Measurements from ENCODE around the gene GALNT12. TPM values are rescaled to one million over a fixed set of nuclear protein-coding genes. Genes with fewer than 3 reads are reported as not detected.

Gene GALNT12
- total RNA-seq, 1 donor from 2014 or later = 1.7 TPM

GRCh38 chr9:98850851-98851729 lies 43.6 kb downstream of the GALNT12 start:
- Mint-ChIP-seq H3K27ac (ENCODE audit: unreplicated experiment) (no peak overlapping the region), H3K27me3 (ENCODE audit: low read depth, unreplicated experiment) (peaks cover 2% of the 10 kb centered on the region)
- FAIRE-seq = no peak

GRCh38 chr9:98851730-98852459 lies 44.4 kb downstream of the GALNT12 start:
- Mint-ChIP-seq H3K4me1 (ENCODE audit: low read depth, unreplicated experiment) (peaks cover 2% of the 10 kb centered on the region), H3K27ac (ENCODE audit: unreplicated experiment) (no peak overlapping the region), H3K36me3 (ENCODE audit: low read depth, unreplicated experiment) (no peaks in the 10 kb centered on the region), H3K27me3 (ENCODE audit: low read depth, unreplicated experiment) (peaks cover 2% of the 10 kb centered on the region), H3K9me3 (ENCODE audit: unreplicated experiment) (peaks cover 1% of the 10 kb centered on the region), H3K4me3 (ENCODE audit: unreplicated experiment) (no peak overlapping the region)
- no peaks in the 10 kb centered on the region for H3K79me2 ChIP-seq (ENCODE audit: insufficient read depth, low read length)
- no peaks in the 10 kb centered on the region for H3K36me3 ChIP-seq (ENCODE audit: insufficient read depth, low read length)
- H3K4me3 ChIP-seq (ENCODE audit: insufficient read depth, low read depth, low read length) = no peak overlapping the region
- no peak overlapping the region for H3K4me2 ChIP-seq (ENCODE audit: low read length)
- no peak overlapping the region for H2AFZ ChIP-seq (ENCODE audit: low read depth, low read length)
- no peak overlapping the region for H3K27ac ChIP-seq (ENCODE audit: low read depth, low read length)
- H4K20me1 ChIP-seq (ENCODE audit: insufficient read depth, low read length) = no peaks in the 10 kb centered on the region
- H3K9me3 ChIP-seq (ENCODE audit: insufficient read depth, low read depth, low read length) = no peaks in the 10 kb centered on the region
- TF ChIP-seq CTCF (IDR thresholded peaks at IDR 0.05; ENCODE audit: insufficient read depth, low read depth, low read length) (no peak), EZH2 (IDR thresholded peaks at IDR 0.05; ENCODE audit: insufficient read depth, low read length) (no peak)
- H3K4me1 ChIP-seq (ENCODE audit: insufficient read depth, low read length) = peaks cover 4% of the 10 kb centered on the region
- FAIRE-seq (no peak), DNase-seq (ENCODE audit: low read depth) (no peak)
- H3K9ac ChIP-seq (ENCODE audit: low read length) = no peak overlapping the region
- H3K27me3 ChIP-seq (ENCODE audit: insufficient read depth, low read length) = no peaks in the 10 kb centered on the region

More at GRCh38 chr9:98850851-98851729, 43.6 kb downstream of the GALNT12 start:
- H3K4me3 Mint-ChIP-seq (ENCODE audit: unreplicated experiment) = no peak overlapping the region
- no peak overlapping the region for H2AFZ ChIP-seq (ENCODE audit: low read depth, low read length)
- DNase-seq (ENCODE audit: low read depth) = no peak
- H3K9me3 ChIP-seq (ENCODE audit: insufficient read depth, low read depth, low read length) = no peaks in the 10 kb centered on the region
- H3K4me3 ChIP-seq (ENCODE audit: insufficient read depth, low read depth, low read length) = no peak overlapping the region
- TF ChIP-seq EZH2 (IDR thresholded peaks at IDR 0.05; ENCODE audit: insufficient read depth, low read length) = no peak
- TF ChIP-seq CTCF (IDR thresholded peaks at IDR 0.05; ENCODE audit: insufficient read depth, low read depth, low read length) = no peak
- H3K9ac ChIP-seq (ENCODE audit: low read length) = no peak overlapping the region
- H3K9me3 Mint-ChIP-seq (ENCODE audit: unreplicated experiment) = peaks cover 1% of the 10 kb centered on the region
- peaks cover 4% of the 10 kb centered on the region for H3K4me1 ChIP-seq (ENCODE audit: insufficient read depth, low read length)
- no peaks in the 10 kb centered on the region for H3K79me2 ChIP-seq (ENCODE audit: insufficient read depth, low read length)
- no peak overlapping the region for H3K27ac ChIP-seq (ENCODE audit: low read depth, low read length)
- peaks cover 2% of the 10 kb centered on the region for H3K4me1 Mint-ChIP-seq (ENCODE audit: low read depth, unreplicated experiment)
- no peaks in the 10 kb centered on the region for H3K36me3 ChIP-seq (ENCODE audit: insufficient read depth, low read length)
- no peak overlapping the region for H3K4me2 ChIP-seq (ENCODE audit: low read length)
- H3K36me3 Mint-ChIP-seq (ENCODE audit: low read depth, unreplicated experiment) = no peaks in the 10 kb centered on the region
- H3K27me3 ChIP-seq (ENCODE audit: insufficient read depth, low read length) = peaks cover 2% of the 10 kb centered on the region
- no peaks in the 10 kb centered on the region for H4K20me1 ChIP-seq (ENCODE audit: insufficient read depth, low read length)
